NCI-H128 (cell line): ENCODE measurements around the gene FAM236B.
"Not testable (repeated sequence)": the region's sequence is repeated elsewhere in the genome, so short reads cannot be mapped to it uniquely, and the experiment has no call there.

Experiments
- DNase-seq: peaks from one replicate; lab custom pipeline; 2025; ENCODE audit not compliant: unreplicated experiment; lab: John Stamatoyannopoulos, UW

FAM236B gene

DNA sequence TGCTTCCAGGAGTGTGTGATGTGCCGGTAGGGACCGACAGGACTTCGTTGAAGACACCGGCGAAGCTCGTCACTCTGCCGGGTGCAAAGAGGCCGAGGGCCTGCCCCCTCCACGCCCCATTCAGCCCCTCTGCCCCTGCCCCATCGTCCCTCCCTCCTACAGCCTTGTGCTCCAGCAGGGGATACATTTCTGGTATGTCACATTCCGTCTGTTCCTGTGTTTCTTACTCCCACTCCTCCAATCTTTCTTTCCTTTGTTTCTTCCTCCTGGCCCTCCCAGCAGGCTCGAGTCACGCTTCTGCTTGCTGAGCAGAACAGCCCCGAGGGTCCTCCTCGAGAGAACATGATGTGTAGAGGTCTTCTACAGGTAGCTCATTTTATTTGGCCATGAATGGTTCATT, at the start of gene FAM236B:
Gene FAM236B, minus strand, starts transcription at position 101 of the 400 bp plus-strand sequence. Its CDS starts 100 bp downstream, at position 1.
- not testable (repeated sequence) for DNase-seq

DNA sequence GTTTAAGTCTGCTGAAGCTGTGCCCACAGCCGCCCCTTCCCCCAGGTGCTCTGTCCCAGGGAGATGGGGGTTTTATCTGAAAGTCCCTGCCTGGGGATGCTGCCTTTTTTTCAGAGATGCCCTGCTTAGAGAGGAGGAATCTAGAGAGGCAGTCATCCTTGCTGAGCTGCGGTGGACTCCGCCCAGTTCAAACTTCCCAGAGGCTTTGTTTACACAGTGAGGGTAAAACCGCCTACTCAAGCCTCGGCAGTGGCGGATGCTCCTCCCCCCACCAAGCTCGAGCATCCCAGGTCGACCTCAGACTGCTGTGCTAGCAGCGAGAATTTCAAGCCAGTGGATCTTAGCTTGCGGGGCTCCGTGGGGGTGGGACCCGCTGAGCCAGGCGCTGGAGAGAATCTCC, 48.2 kb upstream of the FAM236B start:
- DNase-seq, result not testable (repeated sequence)

DNA sequence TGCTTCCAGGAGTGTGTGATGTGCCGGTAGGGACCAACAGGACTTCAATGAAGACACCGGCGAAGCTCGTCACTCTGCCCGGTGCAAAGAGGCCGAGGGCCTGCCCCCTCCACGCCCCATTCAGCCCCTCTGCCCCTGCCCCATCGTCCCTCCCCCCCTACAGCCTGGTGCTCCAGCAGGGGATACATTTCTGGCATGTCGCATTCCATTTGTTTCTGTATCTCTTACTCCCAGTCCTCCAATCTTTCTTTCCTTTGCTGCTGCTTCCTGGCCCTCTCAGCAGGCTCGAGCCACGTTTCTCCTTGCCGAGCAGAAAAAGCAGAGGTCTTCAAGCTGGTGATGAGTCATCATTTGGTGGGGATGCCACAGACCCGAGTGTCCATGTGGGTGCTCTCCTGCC, 25.6 kb upstream of the FAM236B start, which contains the start of gene FAM236D:
Gene FAM236D, minus strand, starts transcription at position 101 of the 400 bp plus-strand sequence. Its CDS starts 100 bp downstream, at position 1.
- DNase-seq, result not testable (repeated sequence)

DNA sequence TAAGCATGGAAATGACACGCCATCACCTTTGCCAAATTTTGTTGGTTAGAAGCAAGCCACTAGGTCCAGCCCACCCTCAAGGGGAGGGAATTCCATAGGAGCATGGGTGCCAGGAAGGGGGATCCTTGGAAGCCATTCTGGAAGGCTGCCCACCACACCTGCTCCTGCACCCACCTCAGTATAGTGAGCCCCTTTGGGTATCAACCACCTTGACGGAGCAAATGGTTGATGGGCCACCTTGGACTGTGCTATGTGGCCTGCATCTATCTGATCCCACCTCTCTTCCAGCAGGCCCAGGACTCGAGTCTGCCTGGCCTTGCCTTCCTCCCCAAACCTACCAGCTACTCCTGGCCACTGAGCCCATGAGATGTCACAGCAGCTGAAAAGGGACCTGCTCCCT, 7.9 kb upstream of the FAM236B start:
- DNase-seq, result not testable (repeated sequence)

DNA sequence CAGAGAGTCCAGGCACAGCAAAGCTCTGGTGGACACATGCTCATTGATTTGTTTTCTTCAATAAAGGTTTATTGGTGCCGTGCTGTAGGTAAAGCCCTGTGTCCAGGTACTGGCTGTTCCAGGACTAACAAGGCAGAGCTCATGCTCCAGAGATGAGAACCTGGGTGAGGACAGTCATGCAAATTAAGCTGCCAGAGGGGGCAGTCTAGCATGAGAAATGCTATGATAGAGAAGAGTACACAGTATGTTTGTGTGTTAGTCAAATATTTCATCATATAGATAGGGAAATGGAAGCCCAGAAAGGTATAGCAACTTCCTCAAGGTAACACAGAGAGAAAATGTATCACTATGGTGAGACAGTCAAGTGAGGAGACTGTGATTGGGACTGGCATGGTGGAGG, 5.7 kb upstream of the FAM236B start:
- DNase-seq, result not testable (repeated sequence)

DNA sequence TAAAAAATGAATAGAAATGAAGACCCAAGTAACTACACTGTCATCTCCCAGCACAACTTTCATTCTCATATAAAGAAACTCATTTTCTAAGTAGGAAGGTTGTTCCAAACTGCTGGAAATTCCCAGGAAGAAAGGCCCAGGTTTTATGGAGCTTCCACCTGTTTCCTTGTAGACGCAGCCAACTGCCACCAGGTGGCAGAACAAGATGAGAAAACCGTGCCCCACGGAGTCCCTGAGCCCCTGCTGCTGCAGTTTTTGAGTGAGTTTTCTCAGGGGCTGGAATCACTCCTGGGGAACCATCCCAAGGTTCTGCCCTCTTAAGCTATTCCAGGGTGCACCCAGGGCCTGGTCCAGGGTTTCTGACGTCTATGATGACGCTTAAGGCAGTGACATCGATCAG, 1.5 kb upstream of the FAM236B start:
- DNase-seq, result not testable (repeated sequence)

DNA sequence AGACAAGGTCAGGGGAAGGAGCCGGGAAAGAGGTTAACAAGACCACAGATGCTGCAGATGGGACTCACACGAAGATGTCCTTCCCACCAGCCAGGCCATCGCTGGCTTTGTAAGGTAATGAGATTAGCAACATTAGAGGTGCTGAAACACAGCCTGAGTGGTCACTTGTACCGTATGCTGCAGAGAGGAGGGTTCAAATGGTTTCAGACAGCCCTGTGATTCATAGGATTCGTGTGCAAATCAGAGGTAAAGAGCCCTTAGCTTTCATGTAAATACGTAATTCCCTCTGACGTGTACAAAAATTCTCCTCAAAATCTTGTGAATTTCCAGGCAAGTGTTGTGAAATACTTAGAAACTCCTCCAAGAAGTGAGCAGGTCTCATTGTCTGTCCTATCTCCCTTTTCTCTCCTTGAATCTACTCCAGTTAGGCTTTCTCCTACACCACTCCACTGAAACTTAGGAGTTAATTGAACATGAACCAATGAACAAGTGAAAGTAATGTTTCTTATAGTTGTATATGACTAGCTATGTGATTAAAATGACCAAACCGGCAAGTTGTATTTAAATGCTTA, 991 bp upstream of the FAM236B start:
- DNase-seq, result not testable (repeated sequence)

DNA sequence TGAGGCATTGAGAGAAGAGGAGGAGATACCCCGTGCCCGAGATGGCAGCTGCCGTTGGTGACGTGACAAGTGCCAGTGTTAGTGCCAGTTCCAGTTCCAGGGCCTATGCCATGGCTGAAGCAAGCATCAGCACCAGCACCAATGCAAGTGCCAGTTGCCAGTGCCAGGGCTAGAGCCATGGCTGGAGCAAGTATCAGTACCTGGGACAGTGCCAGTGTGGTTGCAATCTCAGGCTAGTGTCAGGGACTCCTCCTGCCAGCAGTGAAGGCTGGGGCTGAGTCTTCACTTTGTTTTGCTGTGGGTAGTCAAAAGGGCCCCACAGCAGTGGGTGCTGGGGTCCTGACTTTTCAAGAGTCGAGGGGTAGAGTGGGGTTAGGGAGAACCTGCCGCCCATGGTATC, 4.3 kb downstream of the FAM236B start:
- DNase-seq, result not testable (repeated sequence)

DNA sequence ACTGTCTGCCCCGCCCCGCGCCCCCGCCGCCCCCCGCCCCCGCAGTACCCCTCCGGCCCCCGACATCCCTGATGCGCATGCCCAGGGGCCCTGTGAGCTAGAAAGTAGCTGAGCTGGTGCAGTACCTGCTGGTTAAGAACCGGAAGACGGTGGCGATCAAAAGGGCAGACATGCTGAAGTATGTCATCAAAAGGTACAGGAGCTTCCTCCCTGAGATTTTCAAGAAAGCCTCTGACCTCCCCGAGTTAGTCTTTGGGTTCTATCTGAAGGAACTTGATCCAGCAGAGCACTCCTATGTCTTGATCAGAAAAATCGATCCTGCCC, 5.0 kb downstream of the FAM236B start:
- DNase-seq, result not testable (repeated sequence)

DNA sequence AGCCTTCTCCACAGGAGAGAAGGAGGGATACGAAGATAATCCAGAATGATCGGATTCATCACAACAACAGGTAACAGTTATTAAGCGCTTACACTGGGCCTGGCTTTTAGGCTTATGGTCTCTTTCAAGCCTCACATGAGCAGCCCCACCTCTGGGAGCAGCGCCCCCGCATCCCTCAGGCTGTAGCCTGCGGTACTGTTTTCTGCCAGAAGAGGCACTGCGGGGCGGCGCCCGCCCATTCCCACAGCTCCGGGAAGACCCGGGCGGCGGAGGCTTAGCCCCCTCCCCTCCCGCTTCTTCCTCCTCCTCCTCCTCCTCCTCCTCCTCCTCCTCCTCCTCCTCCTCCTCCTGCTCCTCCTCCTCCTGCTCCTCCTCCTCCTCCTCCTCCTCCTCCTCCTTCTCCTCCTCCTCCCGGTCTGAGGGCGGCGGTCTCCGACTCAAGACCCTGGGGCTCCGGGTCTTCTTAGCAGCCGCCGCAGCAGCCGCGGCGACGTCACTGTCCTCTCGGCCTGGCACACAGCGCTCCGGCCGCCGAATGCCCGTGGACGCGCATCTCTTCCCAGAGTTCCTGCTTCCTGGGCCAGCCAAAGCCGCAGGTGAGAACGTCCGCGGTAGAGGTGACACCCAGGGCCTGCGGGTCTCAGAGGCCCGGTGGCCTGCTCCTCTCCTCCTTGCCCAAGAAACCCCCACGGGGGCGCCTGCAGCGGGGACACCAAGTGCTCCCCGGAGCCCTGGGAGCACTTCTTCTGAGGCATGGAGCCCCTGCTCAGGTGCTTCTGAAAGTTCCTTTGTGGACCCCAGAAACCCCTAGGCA, 5.6 kb downstream of the FAM236B start, which contains the start of gene DMRTC1B:
Gene DMRTC1B, plus strand, starts transcription at position 238 of the 814 bp plus-strand sequence. CDS start 68,246 bp downstream, outside the sequence.
- not testable (repeated sequence) for DNase-seq

DNA sequence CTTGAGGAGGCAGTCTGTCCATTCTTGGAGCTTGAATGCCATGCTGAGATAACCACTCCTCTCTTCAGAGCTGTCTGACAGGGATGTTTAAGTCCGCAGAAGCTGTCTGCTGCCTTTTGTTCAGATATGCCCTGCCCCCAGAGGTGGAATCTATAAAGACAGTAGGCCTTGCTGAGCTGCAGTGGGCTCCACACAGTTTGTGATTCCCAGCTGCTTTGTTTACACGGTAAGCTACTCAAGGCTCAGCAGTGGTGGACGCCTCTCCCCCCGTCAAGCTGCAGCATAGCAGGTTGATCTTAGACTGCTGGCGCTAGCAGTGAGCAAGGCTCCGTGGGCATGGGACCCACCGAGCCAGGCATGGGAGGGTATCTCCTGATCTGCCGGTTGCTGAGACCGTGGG, 22.0 kb downstream of the FAM236B start:
- DNase-seq, result not testable (repeated sequence)

DNA sequence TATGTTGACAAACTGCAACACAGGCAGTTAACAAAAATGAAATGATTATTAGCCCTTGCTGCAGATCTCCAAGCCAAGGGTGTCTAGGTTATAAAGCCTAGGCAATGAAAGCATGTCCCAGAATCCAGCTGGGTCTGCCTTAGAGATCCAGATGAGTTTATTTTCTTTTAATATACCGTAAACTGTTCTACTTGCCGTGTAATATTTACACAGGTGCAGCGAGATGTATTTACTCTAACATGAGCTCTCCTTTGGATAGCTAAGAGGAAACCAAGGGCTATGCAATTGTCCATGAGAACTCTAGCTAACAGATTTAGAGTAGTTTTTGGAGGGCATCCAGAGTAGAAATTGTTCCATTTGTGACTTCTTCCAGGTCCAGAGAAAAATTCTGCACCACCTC, 33.9 kb downstream of the FAM236B start:
- not testable (repeated sequence) for DNase-seq

DNA sequence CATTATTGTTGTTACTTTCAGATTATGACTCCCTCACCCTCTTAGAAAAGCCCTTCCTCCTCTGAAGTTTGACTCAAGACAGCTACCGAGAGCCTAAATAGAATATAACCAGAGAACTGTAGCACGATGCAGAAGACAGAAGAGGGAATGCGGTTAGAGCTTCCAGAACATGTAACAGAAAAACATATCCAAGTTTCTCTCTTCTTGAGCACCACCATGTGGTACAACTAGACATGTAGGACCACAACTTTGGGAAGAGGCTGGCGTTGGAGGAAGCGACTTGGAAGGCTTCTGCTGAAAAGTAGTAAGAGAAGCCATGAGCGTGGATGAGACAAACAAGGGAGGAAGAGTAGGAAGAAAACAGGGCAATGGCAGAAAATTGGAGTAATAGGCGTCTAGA, 36.9 kb downstream of the FAM236B start:
- DNase-seq, result not testable (repeated sequence)

DNA sequence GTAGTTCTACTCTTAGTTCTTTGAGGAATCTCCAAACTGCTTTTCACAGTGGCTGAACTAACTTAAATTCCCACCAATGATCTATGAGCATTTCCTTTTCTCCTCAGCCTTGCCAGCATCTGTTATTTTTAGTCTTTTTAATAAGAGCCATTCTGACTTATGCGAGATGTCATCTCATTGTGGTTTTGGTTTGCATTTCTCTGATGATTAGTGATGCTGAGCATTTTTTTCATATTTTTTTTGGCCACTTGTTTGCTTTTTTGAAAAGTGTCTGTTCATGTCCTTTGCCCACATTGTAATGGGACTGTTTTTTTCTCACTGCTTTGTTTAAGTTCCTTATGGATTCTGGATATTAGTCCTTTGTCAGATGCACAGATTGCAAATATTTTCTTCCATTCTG, 46.9 kb downstream of the FAM236B start:
- no peak for DNase-seq

DNA sequence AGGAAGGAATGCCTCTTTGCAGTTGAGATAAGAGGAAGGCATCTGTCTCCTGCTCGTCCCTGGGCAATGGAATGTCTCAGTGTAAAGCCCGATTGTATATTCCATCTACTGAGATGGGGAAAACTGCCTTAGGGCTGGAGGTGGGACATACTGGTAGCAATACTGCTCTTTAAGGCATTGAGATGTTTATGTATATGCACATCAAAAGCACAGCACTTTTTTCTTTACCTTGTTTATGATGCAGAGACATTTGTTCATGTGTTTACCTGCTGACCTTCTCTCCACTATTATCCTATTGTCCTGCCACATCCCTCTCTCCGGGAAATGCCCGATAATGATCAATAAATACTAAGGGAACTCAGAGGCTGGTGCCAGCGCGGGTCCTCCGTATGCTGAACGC, 48.8 kb downstream of the FAM236B start:
- DNase-seq, result not testable (repeated sequence)
